PC-3 (cell line): ENCODE results near the gene ARHGEF25. TPM values are rescaled to one million over a fixed set of nuclear protein-coding genes. Genes with fewer than 3 reads are reported as not detected.

Experiments used
- ATAC-seq: fragments of 200-7000 bp; cut with Tn5 transposase; 2 replicates; pipeline ENCODE4 v1.9.1; 2020; ENCODE audit warnings: mild to moderate bottlenecking, moderate library complexity
- BruUV-seq: library from RNA; stranded (reverse); fragments of 400-500 nt; replicated peaks from 2 replicates; lab custom pipeline; 2021; lab: Mats Ljungman, UMichigan
- CTCF ChIA-PET: fragments of 300-600 bp; sonication (Branson Sonifier 250); formaldehyde crosslinking; loops from one replicate; lab custom pipeline; 2022; ENCODE audit warnings: antibody characterized with exemption; lab: Charles Lee
- POLR2A ChIA-PET: fragments of 300-600 bp; sonication (Branson Sonifier 250); formaldehyde crosslinking; loops from one replicate; lab custom pipeline; 2022; ENCODE audit warnings: antibody characterized with exemption; ENCODE audit not compliant: unreplicated experiment; lab: Charles Lee
- DNase-seq: peaks from one replicate; pipeline ENCODE4 v3.0.0-alpha.2; 2015
- H2AFZ ChIP-seq: fragments of 300-600 bp; sonication (generic); 2 replicates; pipeline ENCODE4 v1.6.0; 2016; ENCODE audit warnings: antibody characterized with exemption, low read length
- H3F3A ChIP-seq: fragments of 300-600 bp; sonication (generic); one replicate; pipeline ENCODE4 v1.6.0; 2017; ENCODE audit warnings: antibody characterized with exemption, low read length, control low read depth, mild to moderate bottlenecking; ENCODE audit not compliant: unreplicated experiment
- H3K27ac ChIP-seq: fragments of 300-600 bp; sonication (generic); 2 replicates; pipeline ENCODE4 v1.5.1; 2016; ENCODE audit warnings: mild to moderate bottlenecking, low read length
- H3K27me3 ChIP-seq: fragments of 300-600 bp; sonication (generic); 2 replicates; pipeline ENCODE4 v1.6.1; 2016; ENCODE audit warnings: low read length, mixed read lengths
- H3K36me3 ChIP-seq: fragments of 300-600 bp; sonication (generic); 2 replicates; pipeline ENCODE4 v1.6.1; 2016; ENCODE audit warnings: low read depth, mixed run types, low read length, mixed read lengths
- H3K4me1 ChIP-seq: fragments of 300-600 bp; sonication (generic); 2 replicates; pipeline ENCODE4 v1.5.1; 2016; ENCODE audit warnings: low read length; ENCODE audit not compliant: insufficient read depth
- H3K4me2 ChIP-seq: fragments of 300-600 bp; sonication (generic); 2 replicates; pipeline ENCODE4 v1.6.0; 2016; ENCODE audit warnings: low read length
- H3K4me3 ChIP-seq: fragments of 300-600 bp; sonication (generic); 2 replicates; pipeline ENCODE4 v1.5.1; 2016; ENCODE audit warnings: mild to moderate bottlenecking, low read length, mixed read lengths
- H3K79me2 ChIP-seq: fragments of 300-600 bp; sonication (generic); 2 replicates; pipeline ENCODE4 v1.6.1; 2017; ENCODE audit warnings: low read length, mixed read lengths
- H3K9ac ChIP-seq: fragments of 300-600 bp; sonication (generic); 2 replicates; pipeline ENCODE4 v1.6.0; 2016; ENCODE audit warnings: mild to moderate bottlenecking, low read length
- H3K9me2 ChIP-seq: fragments of 300-600 bp; sonication (generic); replicated peaks from 2 replicates; pipeline ENCODE4 v1.6.1; 2016; ENCODE audit warnings: mixed run types, low read length, mixed read lengths
- H3K9me3 ChIP-seq: fragments of 300-600 bp; sonication (generic); 2 replicates; pipeline ENCODE4 v1.6.1; 2016; ENCODE audit warnings: low read length, mixed read lengths
- H4K20me1 ChIP-seq: fragments of 300-600 bp; sonication (generic); 2 replicates; pipeline ENCODE4 v1.6.1; 2016; ENCODE audit warnings: low read length, mixed read lengths
- EZH2 ChIP-seq: fragments of 300-600 bp; sonication (generic); IDR thresholded peaks from one replicate; pipeline ENCODE4 v1.6.1; 2017; ENCODE audit warnings: antibody characterized with exemption, mild to moderate bottlenecking, low read length; ENCODE audit not compliant: unreplicated experiment
- EZH2phosphoT487 ChIP-seq: fragments of 300-600 bp; sonication (generic); IDR thresholded peaks from 2 replicates; pipeline ENCODE4 v1.6.1; 2018; ENCODE audit warnings: mild to moderate bottlenecking, antibody characterized with exemption, low read length, borderline replicate concordance
- intact Hi-C: fragments of 100-400 bp; cut with micrococcal nuclease; formaldehyde crosslinking; loops from 2 replicates; pipeline ENCODE4 v1.9.0; 2023
- total RNA-seq: library from RNA; depleted of rRNA; stranded (reverse); fragments of >200 nt; gene quantifications from 2 replicates; pipeline ENCODE4 v1.2.3, GENCODE V29; 2014
- TF ChIP-seq, protein P1 (sequence below): fragments of 300-600 bp; sonication (generic); conservative IDR thresholded peaks from 2 replicates; pipeline ENCODE4 v1.5.1; 2017; ENCODE audit warnings: antibody characterized with exemption, low read depth, mild to moderate bottlenecking, low read length

ARHGEF25 gene
- total RNA-seq, 1 experiment from 2014 or later = 10.0 TPM

GRCh38 chr12:57571926-57572762 lies 39.1 kb upstream of the ARHGEF25 start:
- no peaks in the 10 kb centered on the region for H3K36me3 ChIP-seq
- H2AFZ ChIP-seq = no peak overlapping the region
- DNase-seq (no peak), ATAC-seq (no peak)
- H3K4me3 ChIP-seq = no peak overlapping the region
- intact Hi-C loops = no loop called here
- H3K4me1 ChIP-seq = no peaks in the 10 kb centered on the region
- no peak overlapping the region for H3K4me2 ChIP-seq
- H3K27ac ChIP-seq = no peak overlapping the region
- H3F3A ChIP-seq = no peaks in the 10 kb centered on the region
- H3K79me2 ChIP-seq = no peaks in the 10 kb centered on the region
- no peaks in the 10 kb centered on the region for H3K9me3 ChIP-seq
- POLR2A ChIA-PET = interaction anchor here (0.6 kb wide), 1 partner anchor 25 kb away, joined by 3 read pairs; no protein-coding TSS in a partner anchor
- H4K20me1 ChIP-seq = no peaks in the 10 kb centered on the region
- no peaks in the 10 kb centered on the region for H3K27me3 ChIP-seq
- no peak for TF ChIP-seq EZH2phosphoT487
- no peak for TF ChIP-seq EZH2
- TF ChIP-seq, protein P1, sequence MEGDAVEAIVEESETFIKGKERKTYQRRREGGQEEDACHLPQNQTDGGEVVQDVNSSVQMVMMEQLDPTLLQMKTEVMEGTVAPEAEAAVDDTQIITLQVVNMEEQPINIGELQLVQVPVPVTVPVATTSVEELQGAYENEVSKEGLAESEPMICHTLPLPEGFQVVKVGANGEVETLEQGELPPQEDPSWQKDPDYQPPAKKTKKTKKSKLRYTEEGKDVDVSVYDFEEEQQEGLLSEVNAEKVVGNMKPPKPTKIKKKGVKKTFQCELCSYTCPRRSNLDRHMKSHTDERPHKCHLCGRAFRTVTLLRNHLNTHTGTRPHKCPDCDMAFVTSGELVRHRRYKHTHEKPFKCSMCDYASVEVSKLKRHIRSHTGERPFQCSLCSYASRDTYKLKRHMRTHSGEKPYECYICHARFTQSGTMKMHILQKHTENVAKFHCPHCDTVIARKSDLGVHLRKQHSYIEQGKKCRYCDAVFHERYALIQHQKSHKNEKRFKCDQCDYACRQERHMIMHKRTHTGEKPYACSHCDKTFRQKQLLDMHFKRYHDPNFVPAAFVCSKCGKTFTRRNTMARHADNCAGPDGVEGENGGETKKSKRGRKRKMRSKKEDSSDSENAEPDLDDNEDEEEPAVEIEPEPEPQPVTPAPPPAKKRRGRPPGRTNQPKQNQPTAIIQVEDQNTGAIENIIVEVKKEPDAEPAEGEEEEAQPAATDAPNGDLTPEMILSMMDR = no peak
- BruUV-seq = no TSS peak
- CTCF ChIA-PET = no interaction called here
- no peak overlapping the region for H3K9ac ChIP-seq
- H3K9me2 ChIP-seq = no peaks in the 10 kb centered on the region

DNA sequence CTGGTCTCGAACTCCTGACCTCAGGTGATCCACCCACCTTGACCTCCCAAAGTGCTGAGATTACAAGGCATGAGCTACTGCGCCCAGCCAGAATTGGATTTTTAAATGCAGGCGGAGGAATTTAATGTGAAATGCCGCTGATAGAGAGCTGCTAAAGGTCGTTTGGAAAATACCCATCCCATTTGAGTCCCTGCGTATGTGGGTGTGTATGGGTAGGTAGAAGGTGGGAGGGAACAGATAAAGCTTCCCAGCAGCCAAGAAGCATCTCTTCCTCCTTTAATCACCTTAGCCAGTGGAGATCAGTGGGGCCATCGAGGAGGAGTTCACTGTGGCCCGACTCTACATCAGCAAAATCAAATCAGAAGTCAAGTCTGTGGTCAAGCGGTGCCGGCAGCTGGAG lies 36.4 kb upstream of the ARHGEF25 start:
- intact Hi-C loops = no loop called here
- Histone ChIP-seq H3K79me2 (no peaks in the 10 kb centered on the region), H4K20me1 (no peaks in the 10 kb centered on the region), H3K9me3 (no peaks in the 10 kb centered on the region), H3K9me2 (no peaks in the 10 kb centered on the region), H2AFZ (no peak overlapping the region), H3K4me2 (no peak overlapping the region), H3F3A (no peaks in the 10 kb centered on the region), H3K4me3 (no peak overlapping the region), H3K36me3 (no peaks in the 10 kb centered on the region), H3K27ac (no peak overlapping the region), H3K4me1 (peaks cover 4% of the 10 kb centered on the region), H3K27me3 (no peaks in the 10 kb centered on the region), H3K9ac (no peak overlapping the region)
- CTCF ChIA-PET = interaction anchor here (1.0 kb wide), 1 partner anchor 9 kb away, joined by 5 read pairs; no protein-coding TSS in a partner anchor
- POLR2A ChIA-PET = no interaction called here
- DNase-seq (no peak), ATAC-seq (no peak)
- BruUV-seq = no TSS peak
- TF ChIP-seq EZH2phosphoT487 (no peak), EZH2 (no peak)
- TF ChIP-seq, protein P1 = no peak
